HG03135 (cell line): ENCODE measurements around the gene TRIM65.
"Not testable (repeated sequence)": the region's sequence is repeated elsewhere in the genome, so short reads cannot be mapped to it uniquely, and the experiment has no call there.

Experiments used
- ATAC-seq: cut with Tn5 transposase; IDR thresholded peaks from one replicate; pipeline ENCODE4 v1.9.1; 2021; ENCODE audit warnings: mild to moderate bottlenecking, moderate library complexity; ENCODE audit not compliant: unreplicated experiment

TRIM65 gene

GRCh38 chr17:75854881-75855309, 41.9 kb downstream of the TRIM65 start:
- no peak for ATAC-seq

- no peak for ATAC-seq
Observed at GRCh38 chr17:75854101-75854748, 42.5 kb downstream of the TRIM65 start.

- ATAC-seq = no peak
Observed at GRCh38 chr17:75853433-75853832, 43.3 kb downstream of the TRIM65 start.

- ATAC-seq = not testable (repeated sequence)
Observed at GRCh38 chr17:75851693-75851991, 45.1 kb downstream of the TRIM65 start.

GRCh38 chr17:75850928-75851692, 45.6 kb downstream of the TRIM65 start:
- no peak for ATAC-seq

- no peak for ATAC-seq
Observed at GRCh38 chr17:75849724-75850123, 47.0 kb downstream of the TRIM65 start.

GRCh38 chr17:75849279-75849646, 47.5 kb downstream of the TRIM65 start:
- ATAC-seq = no peak

GRCh38 chr17:75848523-75849278, 48.0 kb downstream of the TRIM65 start:
- ATAC-seq = no peak

- no peak for ATAC-seq
Observed at GRCh38 chr17:75847614-75848522, 48.9 kb downstream of the TRIM65 start.

GRCh38 chr17:75846692-75847613, 49.8 kb downstream of the TRIM65 start:
- no peak for ATAC-seq

- ATAC-seq = no peak
Observed at GRCh38 chr17:75845933-75846691, 50.6 kb downstream of the TRIM65 start.

GRCh38 chr17:75845058-75845711, 51.6 kb downstream of the TRIM65 start:
- peak; percentile 72 for ATAC-seq

- no peak for ATAC-seq
Observed at GRCh38 chr17:75844530-75845057, 52.2 kb downstream of the TRIM65 start.

- ATAC-seq = no peak
Observed at GRCh38 chr17:75843577-75844529, 52.9 kb downstream of the TRIM65 start, which contains the start of gene UNC13D. TSS of gene UNC13D (minus strand) at chr17:75844404. CDS start at chr17:75844337, 67 bp downstream.

- no peak for ATAC-seq
Observed at GRCh38 chr17:75842963-75843576, 53.7 kb downstream of the TRIM65 start.

- ATAC-seq = no peak
Observed at GRCh38 chr17:75842411-75842810, 54.3 kb downstream of the TRIM65 start.

- ATAC-seq = no peak
Observed at GRCh38 chr17:75840799-75841164, 56.0 kb downstream of the TRIM65 start.
